RWPE2 (cell line): Measurements from ENCODE around the gene TM9SF2.

Experiments
- ATAC-seq: fragments of 200-7000 bp; cut with Tn5 transposase; 3 replicates; pipeline ENCODE4 v1.9.1; 2021; ENCODE audit warnings: low read depth
- DNase-seq: peaks from one replicate; pipeline ENCODE4 v3.0.0-alpha.2; 2020; ENCODE audit warnings: low spot score
- H3K27ac ChIP-seq: fragments of 450-650 bp; 2 replicates; pipeline ENCODE4 v1.5.1; 2017; ENCODE audit warnings: mild to moderate bottlenecking; ENCODE audit not compliant: poor library complexity, severe bottlenecking
- H3K27me3 ChIP-seq: fragments of 250-450 bp; sonication (Bioruptor Pico); 2 replicates; pipeline ENCODE4 v1.5.1; 2021; ENCODE audit warnings: mild to moderate bottlenecking, moderate library complexity; ENCODE audit not compliant: insufficient read depth, poor library complexity, severe bottlenecking
- H3K36me3 ChIP-seq: fragments of 250-450 bp; sonication (Bioruptor Pico); 2 replicates; pipeline ENCODE4 v1.5.1; 2020; ENCODE audit warnings: low read depth, mild to moderate bottlenecking, moderate library complexity
- H3K4me1 ChIP-seq: fragments of 250-450 bp; sonication (Bioruptor Pico); 2 replicates; pipeline ENCODE4 v1.5.1; 2021; ENCODE audit warnings: mild to moderate bottlenecking, moderate library complexity; ENCODE audit not compliant: insufficient read depth, poor library complexity, severe bottlenecking
- H3K4me3 ChIP-seq: fragments of 250-450 bp; sonication (Bioruptor Pico); 2 replicates; pipeline ENCODE4 v1.5.1; 2021; ENCODE audit warnings: mild to moderate bottlenecking, moderate library complexity; ENCODE audit not compliant: severe bottlenecking
- H3K9me3 ChIP-seq: fragments of 250-450 bp; sonication (Bioruptor Pico); 2 replicates; pipeline ENCODE4 v1.5.1; 2021; ENCODE audit warnings: mild to moderate bottlenecking, moderate library complexity; ENCODE audit not compliant: severe bottlenecking
- CTCF ChIP-seq: fragments of 450-650 bp; IDR thresholded peaks from one replicate; pipeline ENCODE4 v1.5.1; 2017; ENCODE audit warnings: mild to moderate bottlenecking, moderate library complexity; ENCODE audit not compliant: poor library complexity, severe bottlenecking

Gene TM9SF2

GRCh38 chr13:99470027-99470426, 31.2 kb upstream of the TM9SF2 start:
- no peak for ATAC-seq
- no peak for TF ChIP-seq CTCF
- H3K36me3 ChIP-seq = no peaks in the 10 kb centered on the region

GRCh38 chr13:99471221-99472121, 29.8 kb upstream of the TM9SF2 start:
- H3K4me1 ChIP-seq = peaks cover 9% of the 10 kb centered on the region
- DNase-seq (no peak), ATAC-seq (peak; percentile 61; the same call in 2 of the 3 replicates)
- H3K27me3 ChIP-seq = no peaks in the 10 kb centered on the region
- H3K4me3 ChIP-seq = no peak overlapping the region
- no peaks in the 10 kb centered on the region for H3K36me3 ChIP-seq
- no peak overlapping the region for H3K27ac ChIP-seq
- no peaks in the 10 kb centered on the region for H3K9me3 ChIP-seq
- no peak for TF ChIP-seq CTCF

More at GRCh38 chr13:99470027-99470426, 31.2 kb upstream of the TM9SF2 start:
- Histone ChIP-seq H3K9me3 (no peaks in the 10 kb centered on the region), H3K27ac (no peak overlapping the region), H3K4me1 (peaks cover 9% of the 10 kb centered on the region), H3K27me3 (no peaks in the 10 kb centered on the region), H3K4me3 (no peak overlapping the region)
- no peak for DNase-seq

GRCh38 chr13:99472122-99472440, 29.2 kb upstream of the TM9SF2 start:
- Histone ChIP-seq H3K27me3 (no peaks in the 10 kb centered on the region), H3K27ac (no peak overlapping the region), H3K9me3 (no peaks in the 10 kb centered on the region), H3K4me3 (no peak overlapping the region), H3K4me1 (peaks cover 9% of the 10 kb centered on the region), H3K36me3 (no peaks in the 10 kb centered on the region)
- DNase-seq = no peak
- no peak for ATAC-seq
- no peak for TF ChIP-seq CTCF

GRCh38 chr13:99473515-99473914, 27.8 kb upstream of the TM9SF2 start:
- Histone ChIP-seq H3K36me3 (no peaks in the 10 kb centered on the region), H3K4me1 (peaks cover 5% of the 10 kb centered on the region), H3K27me3 (no peaks in the 10 kb centered on the region), H3K4me3 (no peak overlapping the region), H3K27ac (no peak overlapping the region), H3K9me3 (no peaks in the 10 kb centered on the region)
- DNase-seq (no peak), ATAC-seq (no peak)
- no peak for TF ChIP-seq CTCF

- no peaks in the 10 kb centered on the region for H3K27me3 ChIP-seq
- no peak for TF ChIP-seq CTCF
- H3K9me3 ChIP-seq = no peaks in the 10 kb centered on the region
- no peak overlapping the region for H3K27ac ChIP-seq
- DNase-seq (no peak), ATAC-seq (no peak)
- peaks cover 8% of the 10 kb centered on the region for H3K4me1 ChIP-seq
- no peak overlapping the region for H3K4me3 ChIP-seq
- H3K36me3 ChIP-seq = no peaks in the 10 kb centered on the region
Measured at GRCh38 chr13:99476648-99477047, 24.6 kb upstream of the TM9SF2 start.
